ENCODE data around the gene FGF13.

The FGF13 gene

GRCh38 chrX:138711399-138712347 lies at the start of gene FGF13:
Gene FGF13, minus strand, starts transcription at chrX:138711717. Its CDS starts 714 bp downstream, at chrX:138711003.
- DNase-seq (ENCODE audit: low spot score), result peak; percentile 13

DNA sequence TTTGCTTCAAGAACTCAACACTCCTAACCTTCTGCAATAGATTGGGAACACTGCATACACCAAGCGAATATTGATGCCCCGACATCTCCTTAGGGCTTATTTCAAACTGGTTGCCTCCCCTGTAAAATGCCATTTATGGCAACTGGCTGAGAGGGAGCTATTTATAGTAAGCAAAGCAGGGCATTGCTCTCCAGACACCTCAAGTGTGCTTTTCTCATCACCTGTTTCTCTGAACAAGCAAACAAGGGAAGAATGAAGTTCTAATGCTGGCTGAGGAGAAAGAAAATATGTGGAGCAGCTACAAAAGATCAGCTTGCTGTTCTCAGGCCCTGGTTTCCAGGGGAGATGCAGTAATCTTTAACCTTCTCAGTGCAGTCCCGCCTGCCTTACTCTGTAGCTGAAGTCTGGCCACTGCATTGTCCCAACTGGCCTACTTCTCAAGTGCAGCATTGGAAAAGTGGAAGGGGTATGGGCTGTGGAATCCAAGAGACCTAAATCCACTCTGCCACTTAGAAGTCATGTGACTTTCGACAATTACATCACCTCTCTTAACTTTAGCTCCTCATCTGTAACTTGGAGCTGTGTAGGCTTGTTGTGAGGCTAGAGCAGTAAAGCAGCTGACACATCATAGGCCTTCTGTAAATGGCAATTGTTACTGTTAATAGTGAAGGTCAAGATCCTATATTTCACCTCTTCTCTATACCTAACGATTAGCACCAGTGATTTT lies 47.9 kb upstream of the FGF13 start:
- DNase-seq (ENCODE audit: low spot score), result no peak

GRCh38 chrX:138756234-138756633 lies 44.7 kb upstream of the FGF13 start:
- no peak for DNase-seq (ENCODE audit: low spot score)

- DNase-seq (ENCODE audit: low spot score), result no peak
These were observed 43.3 kb upstream of the FGF13 start for GRCh38 chrX:138754861-138755260.

- no peak for DNase-seq (ENCODE audit: low spot score)
These were observed 37.0 kb upstream of the FGF13 start for GRCh38 chrX:138748480-138748879.

DNA sequence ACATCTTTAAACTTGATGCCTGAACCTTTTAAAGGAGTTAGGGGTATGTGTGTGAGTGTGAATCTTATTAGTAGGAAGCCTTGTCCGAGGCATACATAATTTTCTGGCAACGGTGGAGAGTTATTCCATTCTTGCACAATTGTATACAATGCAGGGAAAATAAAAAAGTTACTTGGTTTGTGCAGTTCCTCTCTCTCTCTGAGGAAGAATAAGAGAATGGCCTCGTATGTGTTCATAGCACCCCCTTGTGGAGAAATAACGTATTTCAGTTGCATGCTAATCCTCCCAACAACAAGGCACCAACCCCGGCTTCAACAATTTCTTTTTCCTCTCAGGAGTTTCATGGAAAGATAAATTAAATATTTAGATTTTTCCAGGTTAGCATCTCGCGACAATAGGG lies 33.7 kb upstream of the FGF13 start:
- DNase-seq (ENCODE audit: low spot score), result peak; percentile 4

- no peak for DNase-seq (ENCODE audit: low spot score)
These were observed 30.7 kb upstream of the FGF13 start for GRCh38 chrX:138742217-138742616.

GRCh38 chrX:138740341-138740740 lies 28.8 kb upstream of the FGF13 start:
- DNase-seq (ENCODE audit: low spot score), result no peak

DNA sequence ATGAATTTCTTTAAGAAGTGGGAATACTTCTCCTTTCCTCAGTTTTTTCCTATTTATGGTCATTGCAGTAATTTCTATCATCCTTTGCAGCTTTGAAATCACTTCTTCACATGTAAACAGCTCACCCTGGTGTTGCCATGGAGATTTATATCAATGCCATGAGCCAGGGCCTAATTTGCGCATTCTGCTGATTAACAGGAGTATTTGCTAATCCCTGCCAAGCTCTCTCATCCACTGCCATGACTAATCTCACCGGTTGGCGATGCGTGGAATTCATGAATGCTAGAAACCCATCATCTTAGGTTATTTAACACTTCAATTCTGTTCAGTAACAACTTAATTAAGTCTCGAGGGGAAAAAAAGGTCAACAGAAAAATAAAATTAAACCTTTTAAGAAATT lies 11.8 kb upstream of the FGF13 start:
- DNase-seq (ENCODE audit: low spot score), result no peak

GRCh38 chrX:138719396-138719795 lies 7.9 kb upstream of the FGF13 start:
- DNase-seq (ENCODE audit: low spot score), result no peak

DNA sequence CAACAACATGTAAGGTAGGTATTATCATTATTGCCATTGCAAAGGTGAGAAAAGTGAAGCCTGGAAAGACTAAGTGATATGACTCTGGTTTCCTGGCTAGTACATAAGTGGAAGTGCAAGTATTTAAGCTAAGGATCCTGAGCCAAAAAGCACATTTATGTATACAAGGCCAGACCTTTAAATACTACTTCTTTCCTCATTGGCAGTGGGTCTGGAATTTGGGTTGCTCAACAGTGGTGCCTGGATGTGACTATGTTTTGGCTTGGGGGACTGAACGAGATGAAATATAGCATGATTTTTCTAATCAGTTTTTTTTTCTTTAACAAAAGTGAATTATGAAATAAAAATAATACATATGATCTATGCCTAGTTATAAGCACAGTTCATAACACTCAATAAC lies 7.4 kb upstream of the FGF13 start:
- no peak for DNase-seq (ENCODE audit: low spot score)

DNA sequence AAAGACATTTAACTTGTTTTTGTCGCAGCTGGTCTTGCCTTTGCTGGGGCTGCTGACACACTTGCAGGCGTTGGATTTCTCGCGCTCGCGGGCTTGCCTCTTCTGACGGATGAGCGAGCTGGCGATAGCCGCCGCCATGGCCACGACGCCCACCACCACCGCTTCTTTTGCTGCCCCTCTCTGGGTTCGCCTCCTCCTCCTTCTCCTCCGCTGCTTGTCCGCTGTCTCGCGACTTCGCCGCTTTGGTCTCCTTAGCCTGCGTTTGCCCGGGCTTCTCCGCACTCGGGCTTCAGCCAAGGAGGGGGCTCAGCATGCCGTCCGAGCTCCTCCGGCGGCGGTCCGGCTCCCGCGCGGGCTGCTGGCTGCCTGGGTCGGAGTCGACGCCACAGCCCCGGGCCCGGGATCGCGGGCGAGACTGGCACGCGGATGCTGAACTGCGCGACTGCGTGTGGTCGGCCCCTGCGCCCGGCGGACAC lies 613 bp downstream of the FGF13 start:
- DNase-seq (ENCODE audit: low spot score), result no peak

DNA sequence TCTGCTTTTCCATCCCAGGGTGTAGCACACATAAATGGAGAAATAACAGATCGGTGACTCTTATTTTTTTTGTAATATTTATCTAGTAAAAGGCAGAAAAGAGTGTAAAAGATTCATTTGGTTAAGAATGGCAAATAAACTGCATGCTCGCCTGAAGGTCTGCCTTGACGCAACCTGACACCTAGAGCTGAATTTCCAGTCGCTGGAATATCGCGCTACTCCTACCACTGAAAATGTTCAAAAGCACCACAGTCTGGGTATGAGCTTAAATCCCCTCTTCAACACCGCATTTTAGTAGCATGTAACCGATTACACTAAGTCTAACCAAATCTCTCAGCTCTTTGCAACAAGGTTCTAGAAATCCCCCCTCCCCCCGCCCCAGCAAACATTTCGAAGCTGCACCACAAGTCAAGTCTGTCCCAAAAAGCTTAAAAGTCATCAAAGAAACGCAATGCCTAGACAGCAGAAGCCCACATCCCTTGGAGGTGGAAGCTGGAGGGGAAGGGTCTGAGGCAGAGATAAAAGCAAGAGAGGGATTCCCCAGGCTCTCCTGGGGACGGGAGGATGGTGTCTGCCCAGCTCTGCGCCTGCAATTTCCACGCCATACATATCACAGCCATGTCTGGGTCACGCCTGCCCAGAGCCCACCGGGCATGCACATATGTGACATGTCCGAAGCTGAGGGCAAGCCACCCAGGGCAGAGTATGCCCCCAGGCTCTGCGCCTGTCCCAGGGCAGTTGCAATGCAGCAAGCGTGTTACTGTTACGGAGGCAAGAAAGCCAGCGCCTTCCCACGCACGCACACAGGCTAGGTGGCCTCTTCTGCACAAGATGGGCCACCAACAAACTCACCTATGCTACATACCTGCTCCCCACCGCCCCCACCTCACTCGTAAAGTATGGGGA lies 1.4 kb downstream of the FGF13 start:
- DNase-seq (ENCODE audit: low spot score), result no peak

- DNase-seq (ENCODE audit: low spot score), result no peak
These were observed 3.2 kb downstream of the FGF13 start for GRCh38 chrX:138708268-138708667.

GRCh38 chrX:138704596-138704995 lies 6.9 kb downstream of the FGF13 start:
- no peak for DNase-seq (ENCODE audit: low spot score)

DNA sequence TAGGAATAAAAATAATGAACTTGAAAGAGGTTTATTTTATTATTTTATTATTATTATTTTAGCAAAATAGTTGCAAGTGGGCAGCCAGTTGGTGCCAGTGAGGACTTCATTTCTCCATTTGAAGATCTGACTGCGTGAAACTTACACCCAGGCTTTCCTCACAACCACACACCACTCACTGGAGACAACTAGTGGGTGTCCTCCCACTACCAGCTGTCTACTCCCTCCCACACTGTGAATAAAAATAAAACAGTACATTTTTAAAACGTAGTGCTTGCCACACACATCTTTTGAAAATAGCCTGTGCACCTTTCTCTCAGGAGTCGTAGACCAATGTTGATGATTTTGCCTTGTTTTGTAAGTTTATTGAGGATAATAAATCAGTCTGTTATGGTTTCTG lies 7.4 kb downstream of the FGF13 start:
- DNase-seq (ENCODE audit: low spot score), result no peak

DNA sequence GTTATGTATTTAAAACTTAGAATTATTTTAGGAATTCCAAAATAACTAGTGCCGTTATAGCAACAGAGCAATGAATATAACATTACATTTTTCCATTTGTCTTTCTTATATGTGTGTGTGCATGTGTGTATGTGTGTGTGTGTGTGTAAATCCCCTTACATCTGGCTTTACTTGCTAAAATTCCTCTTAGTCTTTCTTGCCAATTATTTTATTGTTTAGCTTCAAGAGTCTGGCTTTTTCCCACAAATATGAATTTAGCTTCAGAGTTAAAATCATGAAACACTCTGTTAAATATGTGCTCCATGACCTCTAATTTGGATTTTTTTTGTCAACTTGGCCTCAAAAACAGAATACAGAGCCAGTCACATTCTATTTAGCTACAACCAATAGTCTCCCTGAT lies 18.9 kb downstream of the FGF13 start:
- DNase-seq (ENCODE audit: low spot score), result no peak

- DNase-seq (ENCODE audit: low spot score), result no peak
These were observed 20.3 kb downstream of the FGF13 start for GRCh38 chrX:138691186-138691585.

GRCh38 chrX:138690591-138690990 lies 20.9 kb downstream of the FGF13 start:
- DNase-seq (ENCODE audit: low spot score), result no peak

GRCh38 chrX:138683600-138683999 lies 27.9 kb downstream of the FGF13 start:
- no peak for DNase-seq (ENCODE audit: low spot score)

GRCh38 chrX:138669693-138670092 lies 41.8 kb downstream of the FGF13 start:
- DNase-seq (ENCODE audit: low spot score), result no peak

GRCh38 chrX:138664466-138664865 lies 47.1 kb downstream of the FGF13 start:
- no peak for DNase-seq (ENCODE audit: low spot score)
